A673 (cell line): ENCODE data around the gene LTB4R2. TPM values are rescaled to one million over a fixed set of nuclear protein-coding genes. Genes with fewer than 3 reads are reported as not detected.

Experiments used
- BruUV-seq: library from RNA; stranded (reverse); fragments of 400-500 nt; replicated peaks from 2 replicates; lab custom pipeline; 2021; lab: Mats Ljungman, UMichigan
- CTCF ChIA-PET: fragments of 300-600 bp; sonication (Branson Sonifier 250); formaldehyde crosslinking; loops from one replicate; lab custom pipeline; 2022; ENCODE audit warnings: antibody characterized with exemption; lab: Charles Lee
- POLR2A ChIA-PET: fragments of 300-600 bp; sonication (Branson Sonifier 250); formaldehyde crosslinking; loops from one replicate; lab custom pipeline; 2022; ENCODE audit warnings: antibody characterized with exemption; ENCODE audit not compliant: low non-redundant PET; lab: Charles Lee
- DNase-seq: peaks from one replicate; pipeline ENCODE4 v3.0.0-alpha.2; 2015; ENCODE audit warnings: low spot score
- H3K27ac ChIP-seq: fragments of 200-600 bp; sonication (generic); 2 replicates; pipeline ENCODE4 v1.5.1; 2016; ENCODE audit warnings: mixed run types, low read depth, mild to moderate bottlenecking, mixed read lengths, antibody characterized with exemption, low read length; ENCODE audit not compliant: poor library complexity, severe bottlenecking
- H3K27me3 ChIP-seq: fragments of 200-600 bp; sonication (generic); replicated peaks from 2 replicates; pipeline ENCODE4 v1.6.1; 2017; ENCODE audit warnings: mixed run types, low read depth, mild to moderate bottlenecking, mixed read lengths, antibody characterized with exemption, low read length; ENCODE audit not compliant: insufficient read depth, poor library complexity
- H3K36me3 ChIP-seq: fragments of 200-600 bp; sonication (generic); 2 replicates; pipeline ENCODE4 v1.6.1; 2016; ENCODE audit warnings: mixed run types, mild to moderate bottlenecking, mixed read lengths, antibody characterized with exemption, low read length; ENCODE audit not compliant: insufficient read depth, poor library complexity, severe bottlenecking
- H3K4me1 ChIP-seq: fragments of 200-600 bp; sonication (generic); 2 replicates; pipeline ENCODE4 v1.6.1; 2017; ENCODE audit warnings: mixed run types, mild to moderate bottlenecking, mixed read lengths, antibody characterized with exemption, low read length; ENCODE audit not compliant: insufficient read depth, poor library complexity, severe bottlenecking
- H3K4me3 ChIP-seq: fragments of 200-600 bp; sonication (generic); 2 replicates; pipeline ENCODE4 v1.5.1; 2016; ENCODE audit warnings: low read depth, mixed run types, mild to moderate bottlenecking, mixed read lengths, low read length; ENCODE audit not compliant: poor library complexity, severe bottlenecking
- H3K9me3 ChIP-seq: fragments of 200-600 bp; sonication (generic); 2 replicates; pipeline ENCODE4 v1.6.1; 2016; ENCODE audit warnings: mixed run types, low read depth, mild to moderate bottlenecking, mixed read lengths, antibody characterized with exemption, low read length; ENCODE audit not compliant: poor library complexity, severe bottlenecking
- CTCF ChIP-seq: fragments of 300-800, 200-600 bp; sonication (generic); conservative IDR thresholded peaks from 2 replicates; pipeline ENCODE4 v1.5.1; 2017; ENCODE audit warnings: low read depth, mild to moderate bottlenecking, antibody characterized with exemption, low read length, moderate library complexity, mixed read lengths
- EZH2 ChIP-seq: fragments of 200-600 bp; sonication (generic); IDR thresholded peaks from 2 replicates; pipeline ENCODE4 v1.6.1; 2017; ENCODE audit warnings: borderline replicate concordance, low read depth, mild to moderate bottlenecking, mixed read lengths, antibody characterized with exemption, low read length; ENCODE audit not compliant: poor library complexity, severe bottlenecking
- intact Hi-C: fragments of 100-400 bp; cut with micrococcal nuclease; formaldehyde crosslinking; loops from one replicate; pipeline ENCODE4 v1.10.0; 2022; ENCODE audit not compliant: unreplicated experiment
- total RNA-seq: library from RNA; stranded (reverse); gene quantifications from 2 replicates; pipeline ENCODE4 v1.2.3, GENCODE V29; 2021

The LTB4R2 gene
- total RNA-seq, 1 experiment from 2014 or later, result 7.6 TPM

- ChIA-PET CTCF (no interaction called here), POLR2A (no interaction called here)
- intact Hi-C loops, result no loop called here
These were observed 13.4 kb downstream of the LTB4R2 start for GRCh38 chr14:24323341-24323740.

GRCh38 chr14:24324024-24324423 is 14.1 kb downstream of the LTB4R2 start:
- intact Hi-C loops, result no loop called here
- DNase-seq, result no peak
- POLR2A ChIA-PET, result no interaction called here
- Histone ChIP-seq H3K4me1 (no peaks in the 10 kb centered on the region), H3K9me3 (no peaks in the 10 kb centered on the region), H3K27ac (no peak overlapping the region), H3K36me3 (no peaks in the 10 kb centered on the region), H3K4me3 (no peak overlapping the region), H3K27me3 (no peaks in the 10 kb centered on the region)
- CTCF ChIA-PET, result no interaction called here
- TF ChIP-seq EZH2, result no peak
- TF ChIP-seq CTCF, result no peak
- no TSS peak for BruUV-seq

More at GRCh38 chr14:24323341-24323740, 13.4 kb downstream of the LTB4R2 start:
- no peaks in the 10 kb centered on the region for H3K4me1 ChIP-seq
- H3K9me3 ChIP-seq, result no peaks in the 10 kb centered on the region
- no peaks in the 10 kb centered on the region for H3K36me3 ChIP-seq
- H3K4me3 ChIP-seq, result no peak overlapping the region
- no TSS peak for BruUV-seq
- H3K27ac ChIP-seq, result no peak overlapping the region
- no peaks in the 10 kb centered on the region for H3K27me3 ChIP-seq
- TF ChIP-seq CTCF, result no peak
- TF ChIP-seq EZH2, result no peak
- no peak for DNase-seq

- BruUV-seq, result no TSS peak
- CTCF ChIA-PET, result interaction anchor here (2.0 kb wide), 1 partner anchor 107 kb away, joined by 7 read pairs; no protein-coding TSS in a partner anchor
These were observed 15.1 kb downstream of the LTB4R2 start for GRCh38 chr14:24325041-24325530.

More at GRCh38 chr14:24325041-24325530, 15.1 kb downstream of the LTB4R2 start:
- TF ChIP-seq CTCF (no peak), EZH2 (no peak)
- POLR2A ChIA-PET, result no interaction called here
- intact Hi-C loops, result no loop called here
- Histone ChIP-seq H3K9me3 (no peaks in the 10 kb centered on the region), H3K27ac (no peak overlapping the region), H3K27me3 (no peaks in the 10 kb centered on the region), H3K4me1 (no peaks in the 10 kb centered on the region), H3K36me3 (no peaks in the 10 kb centered on the region), H3K4me3 (no peak overlapping the region)
- DNase-seq, result no peak
